H1 (cell line): ENCODE results near the gene USP26. TPM values are rescaled to one million over a fixed set of nuclear protein-coding genes. Genes with fewer than 3 reads are reported as not detected.
"Not testable (repeated sequence)": the region's sequence is repeated elsewhere in the genome, so short reads cannot be mapped to it uniquely, and the experiment has no call there.

ENCODE experiments used
- CTCF ChIA-PET: fragments of 300-600 bp; sonication (Branson Sonifier 250); formaldehyde crosslinking; loops from one replicate; lab custom pipeline; 2021; ENCODE audit not compliant: partially characterized antibody; lab: Charles Lee
- POLR2A ChIA-PET: fragments of 300-600 bp; sonication (Branson Sonifier 250); formaldehyde crosslinking; loops from one replicate; lab custom pipeline; 2021; ENCODE audit warnings: inconsistent platforms; ENCODE audit not compliant: partially characterized antibody; lab: Charles Lee
- DNase-seq, 2 experiments: peaks; one replicate each; pipeline versions ENCODE4 v3.0.0 to v3.0.0-alpha.2; 2010 to 2022; ENCODE audit warnings: low spot score in 2 of 2, low read depth in 1 of 2, mixed read lengths in 1 of 2
- FAIRE-seq: peaks from 2 replicates; lab custom pipeline; 2011; peaks lifted over from hg19 to GRCh38; lab: Jason Lieb, UNC
- H2AFZ ChIP-seq: 2 replicates; pipeline ENCODE4 v1.8.1; 2012; ENCODE audit warnings: low read length, inconsistent platforms
- H2AK5ac ChIP-seq: 2 replicates; pipeline ENCODE4 v1.6.1; 2013; ENCODE audit warnings: low read depth, low read length
- H2BK120ac ChIP-seq: replicated peaks from 2 replicates; pipeline ENCODE3; 2013; ENCODE audit warnings: low read depth, low read length, inconsistent platforms
- H2BK12ac ChIP-seq: 2 replicates; pipeline ENCODE4 v1.6.1; 2013; ENCODE audit warnings: low read depth, low read length
- H2BK15ac ChIP-seq: 2 replicates; pipeline ENCODE4 v1.6.1; 2013; ENCODE audit warnings: low read length
- H2BK20ac ChIP-seq: 2 replicates; pipeline ENCODE4 v1.6.1; 2013; ENCODE audit warnings: low read length
- H2BK5ac ChIP-seq: 2 replicates; pipeline ENCODE4 v1.6.1; 2013; ENCODE audit warnings: low read depth, low read length
- H3K14ac ChIP-seq: 2 replicates; pipeline ENCODE4 v1.6.1; 2013; ENCODE audit warnings: inconsistent platforms; ENCODE audit not compliant: insufficient read length
- H3K18ac ChIP-seq: 2 replicates; pipeline ENCODE4 v1.6.1; 2013; ENCODE audit warnings: low read length; ENCODE audit errors: extremely low read depth
- H3K23ac ChIP-seq: 2 replicates; pipeline ENCODE4 v1.6.1; 2013; ENCODE audit warnings: inconsistent platforms; ENCODE audit not compliant: insufficient read length
- H3K23me2 ChIP-seq: 2 replicates; pipeline ENCODE4 v1.6.1; 2013; ENCODE audit warnings: low read depth, low read length
- H3K27ac ChIP-seq: 2 replicates; pipeline ENCODE4 v1.6.1; 2011; ENCODE audit warnings: low read depth, low read length, inconsistent platforms
- H3K27me3 ChIP-seq, 4 experiments: replicated peaks in 1 of 4; 1 replicate in 1 of 4; 2 replicates in 3 of 4; pipeline versions ENCODE4 v1.6.1 to v1.8.1; 2011 to 2013; ENCODE audit warnings: low read length in 3 of 4, mild to moderate bottlenecking in 3 of 4, inconsistent platforms in 2 of 4, mixed read lengths in 2 of 4, moderate library complexity in 1 of 4; ENCODE audit not compliant: control insufficient read depth in 3 of 4, insufficient read depth in 3 of 4; ENCODE audit errors: extremely low read depth in 1 of 4
- H3K36me3 ChIP-seq, 4 experiments: 2 replicates each; pipeline versions ENCODE4 v1.6.1 to v1.8.1; 2011 to 2013; ENCODE audit warnings: mild to moderate bottlenecking in 4 of 4, low read length in 3 of 4, moderate library complexity in 2 of 4, control low read depth in 1 of 4, inconsistent platforms in 1 of 4; ENCODE audit not compliant: insufficient read depth in 4 of 4, control insufficient read depth in 2 of 4
- H3K4ac ChIP-seq: replicated peaks from 2 replicates; pipeline ENCODE3; 2013; ENCODE audit warnings: low read length, low read depth, mixed read lengths, inconsistent platforms; ENCODE audit not compliant: insufficient read length
- H3K4me1 ChIP-seq, 4 experiments: replicated peaks in 1 of 4; 1 replicate in 1 of 4; 2 replicates in 3 of 4; pipeline versions ENCODE4 v1.6.1 to v1.8.1; 2011 to 2013; ENCODE audit warnings: low read length in 3 of 4, inconsistent platforms in 2 of 4, mixed read lengths in 1 of 4; ENCODE audit not compliant: insufficient read depth in 4 of 4, control insufficient read depth in 3 of 4
- H3K4me2 ChIP-seq, 2 experiments: 2 replicates each; pipeline versions ENCODE4 v1.6.1 to v1.8.1; 2011 to 2013; ENCODE audit warnings: low read depth in 2 of 2, low read length in 2 of 2, control low read depth in 1 of 2, inconsistent platforms in 1 of 2, mild to moderate bottlenecking in 1 of 2; ENCODE audit not compliant: insufficient read depth in 1 of 2
- H3K4me3 ChIP-seq, 4 experiments: fragments of 200-600, 300-600 bp in 1 of 4; sonication (generic), shearing (Covaris generic), sonication (Bioruptor Twin) in 1 of 4; 2 replicates each; pipeline versions ENCODE4 v1.5.1 to v1.8.1; 2011 to 2016; ENCODE audit warnings: low read length in 4 of 4, low read depth in 3 of 4, control low read depth in 2 of 4, inconsistent platforms in 2 of 4, mild to moderate bottlenecking in 2 of 4, mixed read lengths in 1 of 4, moderate library complexity in 1 of 4; ENCODE audit not compliant: insufficient read depth in 2 of 4; ENCODE audit errors: extremely low read depth in 1 of 4
- H3K56ac ChIP-seq: replicated peaks from 2 replicates; pipeline ENCODE3; 2013; ENCODE audit warnings: low read depth, mild to moderate bottlenecking, mixed read lengths, low read length, inconsistent platforms; ENCODE audit not compliant: insufficient read length
- H3K79me1 ChIP-seq: 2 replicates; pipeline ENCODE4 v1.6.1; 2013; ENCODE audit warnings: low read depth, low read length, control low read depth
- H3K79me2 ChIP-seq, 2 experiments: 2 replicates each; pipeline versions ENCODE4 v1.6.1 to v1.8.1; 2012 to 2013; ENCODE audit warnings: low read length in 2 of 2, mild to moderate bottlenecking in 2 of 2, inconsistent platforms in 1 of 2; ENCODE audit not compliant: insufficient read depth in 2 of 2, control insufficient read depth in 1 of 2
- H3K9ac ChIP-seq, 4 experiments: replicated peaks in 1 of 4; 1 replicate in 1 of 4; 2 replicates in 3 of 4; pipeline versions ENCODE4 v1.6.1 to v1.8.1; 2011 to 2013; ENCODE audit warnings: low read depth in 3 of 4, low read length in 3 of 4, control low read depth in 2 of 4, mild to moderate bottlenecking in 2 of 4, moderate library complexity in 2 of 4, inconsistent platforms in 1 of 4; ENCODE audit errors: extremely low read depth in 1 of 4
- H3K9me3 ChIP-seq, 2 experiments: 2 replicates each; pipeline versions ENCODE4 v1.6.1 to v1.8.1; 2012 to 2013; ENCODE audit warnings: mild to moderate bottlenecking in 2 of 2, moderate library complexity in 2 of 2, control low read depth in 1 of 2, inconsistent platforms in 1 of 2, low read depth in 1 of 2, low read length in 1 of 2, mixed read lengths in 1 of 2; ENCODE audit not compliant: insufficient read depth in 2 of 2
- H4K20me1 ChIP-seq, 2 experiments: replicated peaks in 1 of 2; 2 replicates each; pipeline versions ENCODE3 to v1.8.1; 2011 to 2013; ENCODE audit warnings: inconsistent platforms in 2 of 2, low read length in 2 of 2, mild to moderate bottlenecking in 1 of 2; ENCODE audit not compliant: insufficient read depth in 2 of 2, control insufficient read depth in 1 of 2
- H4K5ac ChIP-seq: 2 replicates; pipeline ENCODE4 v1.6.1; 2013; ENCODE audit warnings: low read length, low read depth, mixed read lengths, inconsistent platforms; ENCODE audit not compliant: insufficient read length
- H4K8ac ChIP-seq: 2 replicates; pipeline ENCODE4 v1.8.0; 2013; ENCODE audit warnings: mild to moderate bottlenecking, moderate library complexity, low read length, inconsistent platforms; ENCODE audit not compliant: insufficient read depth; ENCODE audit errors: extremely low read depth
- H4K91ac ChIP-seq: replicated peaks from 2 replicates; pipeline ENCODE3; 2013; ENCODE audit warnings: low read length, mixed read lengths, inconsistent platforms; ENCODE audit not compliant: insufficient read length
- WGBS, 2 experiments: shearing (Covaris generic) in 1 of 2; methylation state at CpG; one replicate each; pipeline versions ENCODE4 v1.1.6 to v1.1.7; 2013 to 2015; ENCODE audit warnings: low lambda C conversion rate in 2 of 2, mixed read lengths in 2 of 2, inconsistent platforms in 1 of 2, low coverage in 1 of 2, missing lambda C conversion rate in 1 of 2; ENCODE audit not compliant: insufficient replicate concordance in 2 of 2, insufficient coverage in 1 of 2, insufficient read length in 1 of 2; ENCODE audit errors: extremely low coverage in 1 of 2, missing lambda C conversion rate in 1 of 2; 5-methylcytosine and 5-hydroxymethylcytosine counted together
- polyA plus RNA-seq, 7 experiments: library from polyadenylated mRNA; depleted of rRNA in 3 of 7; stranded (reverse) in 5 of 7; unstranded in 2 of 7; fragments of >200 nt in 5 of 7; fragments of 200-250 nt in 2 of 7; gene quantifications; 1 replicate in 5 of 7; 2 replicates in 1 of 7; 4 replicates in 1 of 7; pipeline versions ENCODE4 v1.2.1 to v1.2.3, GENCODE V29; 2011 to 2013; ENCODE audit warnings: missing spikeins in 2 of 7, mixed read lengths in 2 of 7
- total RNA-seq: library from RNA; stranded (reverse); fragmentation: NEBNext Ultra II Directional; extraction: Animal tissue kit (Norgen Biotek cat#: 25700); gene quantifications from 2 replicates; pipeline ENCODE4 v1.2.1, GENCODE V29; 2021

The USP26 gene
- total and polyA plus RNA-seq, 2 of the 8 experiments (the other 6 are each of a cell fraction or from before 2014, with no cell fraction given), result not detected

GRCh38 chrX:133044145-133044786 is 52.6 kb downstream of the USP26 start:
- WGBS, 2 experiments, result 84% methylated on average over 7 of the region's 28 CpGs; no CpG with 5 or more reads in 1 of the 2 experiments
- H3K27me3 ChIP-seq, H2BK12ac ChIP-seq, H3K79me2 ChIP-seq, H3K27ac ChIP-seq, H2BK15ac ChIP-seq, H2AFZ ChIP-seq, H2BK120ac ChIP-seq, H4K91ac ChIP-seq, H3K4ac ChIP-seq, H3K18ac ChIP-seq, H3K4me1 ChIP-seq, H3K9me3 ChIP-seq, H3K9ac ChIP-seq, H3K4me3 ChIP-seq, H4K8ac ChIP-seq, FAIRE-seq, DNase-seq, H3K36me3 ChIP-seq, H3K4me2 ChIP-seq, H2BK5ac ChIP-seq, POLR2A ChIA-PET, H4K20me1 ChIP-seq, H4K5ac ChIP-seq, H2BK20ac ChIP-seq, H3K14ac ChIP-seq, H3K79me1 ChIP-seq, H2AK5ac ChIP-seq, H3K56ac ChIP-seq, H3K23ac ChIP-seq, H3K23me2 ChIP-seq: not testable (repeated sequence)
- CTCF ChIA-PET, result interaction anchor here (0.7 to 3.7 kb wide), 6 partner anchors 19 to 733 kb away, joined by 3 to 20 read pairs (median 4); no protein-coding TSS in a partner anchor
